NCI-H1417 (cell line): ENCODE results near the gene TCF23.
A peak's percentile ranks its signal among the peaks of the same experiment; 100 is the strongest.
"Not testable (repeated sequence)": the region's sequence is repeated elsewhere in the genome, so short reads cannot be mapped to it uniquely, and the experiment has no call there.

Experiments
- DNase-seq, 3 experiments: peaks; one replicate each; lab custom pipeline; 2025; lab: John Stamatoyannopoulos, UW

Gene TCF23

GRCh38 chr2:27154488-27154887 lies 5.7 kb downstream of the TCF23 start:
- no peak for DNase-seq

- DNase-seq: no peak
Measured at GRCh38 chr2:27155069-27155520, 6.3 kb downstream of the TCF23 start.

GRCh38 chr2:27158468-27158867 lies 9.7 kb downstream of the TCF23 start:
- no peak for DNase-seq

GRCh38 chr2:27159271-27159670 lies 10.5 kb downstream of the TCF23 start:
- no peak for DNase-seq

GRCh38 chr2:27160191-27160590 lies 11.4 kb downstream of the TCF23 start:
- no peak for DNase-seq

- no peak for DNase-seq
Measured at GRCh38 chr2:27162151-27163121, 13.6 kb downstream of the TCF23 start.

GRCh38 chr2:27164960-27165763 lies 16.4 kb downstream of the TCF23 start:
- no peak for DNase-seq

GRCh38 chr2:27170581-27171337 lies 22.0 kb downstream of the TCF23 start:
- DNase-seq: no peak

- peak in 2 of 3 experiments; percentile 13 to 44 for DNase-seq
Measured at GRCh38 chr2:27171351-27171848, 22.6 kb downstream of the TCF23 start.

- DNase-seq: no peak
Measured at GRCh38 chr2:27174638-27175037, 25.8 kb downstream of the TCF23 start.

GRCh38 chr2:27175330-27175729 lies 26.5 kb downstream of the TCF23 start:
- no peak for DNase-seq

- DNase-seq: not testable (repeated sequence)
Measured at GRCh38 chr2:27175781-27176180, 27.0 kb downstream of the TCF23 start.

GRCh38 chr2:27177441-27178351 lies 28.9 kb downstream of the TCF23 start:
- DNase-seq: no peak

GRCh38 chr2:27178469-27178868 lies 29.7 kb downstream of the TCF23 start:
- no peak for DNase-seq

GRCh38 chr2:27179344-27180000 lies 30.7 kb downstream of the TCF23 start:
- no peak for DNase-seq

- DNase-seq: no peak
Measured at GRCh38 chr2:27182346-27182745, 33.5 kb downstream of the TCF23 start.

- DNase-seq: no peak
Measured at GRCh38 chr2:27184115-27184514, 35.3 kb downstream of the TCF23 start.

GRCh38 chr2:27185331-27186026 lies 36.7 kb downstream of the TCF23 start:
- no peak for DNase-seq

GRCh38 chr2:27186613-27187345 lies 38.0 kb downstream of the TCF23 start:
- no peak for DNase-seq
